Hepatocyte (in vitro differentiated cells): Measurements from ENCODE around the gene IRX3. TPM values are rescaled to one million over a fixed set of nuclear protein-coding genes. Genes with fewer than 3 reads are reported as not detected.
A peak's percentile ranks its signal among the peaks of the same experiment; 100 is the strongest.

Experiments
- DNase-seq: peaks from one replicate; pipeline ENCODE4 v3.0.0-alpha.2; 2016; ENCODE audit warnings: low spot score
- H2AFZ ChIP-seq: fragments of 200-600 bp; sonication (generic); 2 replicates; pipeline ENCODE4 v1.6.0; 2016; ENCODE audit warnings: antibody characterized with exemption, mild to moderate bottlenecking
- H3K27ac ChIP-seq: fragments of 200-600 bp; sonication (generic); 2 replicates; pipeline ENCODE4 v1.5.1; 2016; ENCODE audit warnings: mild to moderate bottlenecking
- H3K27me3 ChIP-seq: fragments of 200-600 bp; sonication (generic); 2 replicates; pipeline ENCODE4 v1.6.1; 2016
- H3K36me3 ChIP-seq: fragments of 200-600 bp; sonication (generic); replicated peaks from 2 replicates; pipeline ENCODE4 v1.5.1; 2016; ENCODE audit warnings: low read depth; ENCODE audit not compliant: insufficient read depth
- H3K4me1 ChIP-seq: fragments of 200-600 bp; sonication (generic); 2 replicates; pipeline ENCODE4 v1.5.1; 2016; ENCODE audit warnings: mild to moderate bottlenecking, moderate library complexity; ENCODE audit not compliant: insufficient read depth
- H3K4me2 ChIP-seq: fragments of 200-600 bp; sonication (generic); 2 replicates; pipeline ENCODE4 v1.6.0; 2016
- H3K4me3 ChIP-seq: fragments of 200-600 bp; sonication (generic); 2 replicates; pipeline ENCODE4 v1.5.1; 2016; ENCODE audit warnings: mild to moderate bottlenecking
- H3K79me2 ChIP-seq: fragments of 200-600 bp; sonication (generic); 2 replicates; pipeline ENCODE4 v1.6.0; 2017; ENCODE audit warnings: mild to moderate bottlenecking
- H3K9me2 ChIP-seq: fragments of 200-600 bp; sonication (generic); replicated peaks from 2 replicates; pipeline ENCODE4 v1.6.0; 2017; ENCODE audit warnings: mild to moderate bottlenecking; ENCODE audit not compliant: insufficient read depth
- H3K9me3 ChIP-seq: fragments of 200-600 bp; sonication (generic); 2 replicates; pipeline ENCODE4 v1.5.1; 2016; ENCODE audit warnings: low read depth, mild to moderate bottlenecking
- H4K20me1 ChIP-seq: fragments of 200-600 bp; sonication (generic); 2 replicates; pipeline ENCODE4 v1.6.0; 2016; ENCODE audit warnings: mild to moderate bottlenecking; ENCODE audit not compliant: insufficient read depth, poor library complexity, severe bottlenecking
- EZH2 ChIP-seq: fragments of 200-600 bp; sonication (generic); IDR thresholded peaks from 2 replicates; pipeline ENCODE4 v1.6.1; 2016; ENCODE audit warnings: antibody characterized with exemption, mild to moderate bottlenecking, borderline replicate concordance
- EZH2phosphoT487 ChIP-seq: fragments of 200-600 bp; sonication (generic); IDR thresholded peaks from one replicate; pipeline ENCODE4 v1.6.1; 2018; ENCODE audit warnings: antibody characterized with exemption, mild to moderate bottlenecking, low read depth, moderate library complexity; ENCODE audit not compliant: unreplicated experiment, severe bottlenecking
- WGBS: methylation state at CpG from one replicate; pipeline ENCODE4 v1.1.6; 2016; ENCODE audit warnings: low lambda C conversion rate; ENCODE audit errors: missing lambda C conversion rate; 5-methylcytosine and 5-hydroxymethylcytosine counted together
- polyA plus RNA-seq: library from polyadenylated mRNA; unstranded; fragments of >200 nt; fragmentation: Nextera tagmentation; extraction: Ambion mirVana; gene quantifications from 2 replicates; pipeline ENCODE4 v1.2.1, GENCODE V29; 2016
- total RNA-seq: library from RNA; depleted of rRNA; stranded (reverse); fragments of >200 nt; gene quantifications from 2 replicates; pipeline ENCODE4 v1.2.3, GENCODE V29; 2014
- TF ChIP-seq, protein P1 (sequence below): fragments of 200-600 bp; sonication (generic); IDR thresholded peaks from 2 replicates; pipeline ENCODE4 v1.5.1; 2016; ENCODE audit warnings: antibody characterized with exemption, mild to moderate bottlenecking; ENCODE audit not compliant: poor library complexity

The IRX3 gene
- total and polyA plus RNA-seq, 2 experiments from 2014 or later = 1.8 to 4.4 TPM

DNA sequence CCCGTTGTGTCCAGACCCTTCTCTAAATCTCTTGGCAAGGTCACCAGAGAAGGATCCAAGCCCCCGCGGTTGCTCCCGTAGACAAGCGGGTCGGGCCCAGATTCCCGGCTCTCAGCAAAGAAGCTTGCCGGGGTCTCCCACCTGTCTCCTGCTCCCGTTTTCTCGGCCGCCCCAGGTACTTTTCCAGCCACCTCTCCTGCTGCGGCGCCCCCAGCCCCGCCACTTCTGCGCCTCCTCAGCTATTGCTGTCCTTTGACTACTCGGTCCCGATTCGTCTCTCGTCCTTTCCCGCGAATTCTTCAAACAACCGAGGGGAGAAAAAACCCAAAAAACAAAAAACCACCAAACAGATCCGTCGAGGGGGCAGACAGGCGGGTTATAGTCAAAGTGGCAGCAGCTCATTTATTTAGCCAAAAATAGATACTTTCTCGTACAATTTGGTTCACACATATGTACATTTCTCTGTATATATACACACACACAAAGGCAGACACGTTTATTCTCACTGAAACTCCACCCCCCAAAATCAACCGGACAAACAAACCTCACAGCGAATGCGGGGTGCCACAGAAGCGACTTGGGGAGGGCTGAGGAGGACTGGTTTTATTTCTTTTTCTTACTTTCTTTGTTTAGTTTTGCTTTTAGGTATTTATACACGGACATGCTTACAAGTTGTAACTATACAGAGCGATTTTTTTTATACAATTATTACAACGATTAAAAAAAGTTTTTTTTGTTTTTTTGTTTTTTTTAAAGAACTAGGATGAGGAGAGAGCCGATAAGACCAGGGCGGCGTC, 3.5 kb downstream of the IRX3 start:
- Histone ChIP-seq H4K20me1 (no peaks in the 10 kb centered on the region), H3K27me3 (peaks cover 69% of the 10 kb centered on the region), H3K79me2 (no peaks in the 10 kb centered on the region), H3K9me3 (no peaks in the 10 kb centered on the region), H3K4me3 (peak overlapping the region; percentile 3), H3K9me2 (no peaks in the 10 kb centered on the region), H3K36me3 (no peaks in the 10 kb centered on the region), H2AFZ (no peak overlapping the region), H3K27ac (no peak overlapping the region), H3K4me2 (peak overlapping the region; percentile 94), H3K4me1 (peaks cover 42% of the 10 kb centered on the region)
- DNase-seq = no peak
- TF ChIP-seq EZH2phosphoT487 = no peak
- TF ChIP-seq EZH2 = peak; percentile 97
- TF ChIP-seq, protein P1, sequence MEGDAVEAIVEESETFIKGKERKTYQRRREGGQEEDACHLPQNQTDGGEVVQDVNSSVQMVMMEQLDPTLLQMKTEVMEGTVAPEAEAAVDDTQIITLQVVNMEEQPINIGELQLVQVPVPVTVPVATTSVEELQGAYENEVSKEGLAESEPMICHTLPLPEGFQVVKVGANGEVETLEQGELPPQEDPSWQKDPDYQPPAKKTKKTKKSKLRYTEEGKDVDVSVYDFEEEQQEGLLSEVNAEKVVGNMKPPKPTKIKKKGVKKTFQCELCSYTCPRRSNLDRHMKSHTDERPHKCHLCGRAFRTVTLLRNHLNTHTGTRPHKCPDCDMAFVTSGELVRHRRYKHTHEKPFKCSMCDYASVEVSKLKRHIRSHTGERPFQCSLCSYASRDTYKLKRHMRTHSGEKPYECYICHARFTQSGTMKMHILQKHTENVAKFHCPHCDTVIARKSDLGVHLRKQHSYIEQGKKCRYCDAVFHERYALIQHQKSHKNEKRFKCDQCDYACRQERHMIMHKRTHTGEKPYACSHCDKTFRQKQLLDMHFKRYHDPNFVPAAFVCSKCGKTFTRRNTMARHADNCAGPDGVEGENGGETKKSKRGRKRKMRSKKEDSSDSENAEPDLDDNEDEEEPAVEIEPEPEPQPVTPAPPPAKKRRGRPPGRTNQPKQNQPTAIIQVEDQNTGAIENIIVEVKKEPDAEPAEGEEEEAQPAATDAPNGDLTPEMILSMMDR = no peak
- 18% methylated on average over 26 of the region's 37 CpGs for WGBS

DNA sequence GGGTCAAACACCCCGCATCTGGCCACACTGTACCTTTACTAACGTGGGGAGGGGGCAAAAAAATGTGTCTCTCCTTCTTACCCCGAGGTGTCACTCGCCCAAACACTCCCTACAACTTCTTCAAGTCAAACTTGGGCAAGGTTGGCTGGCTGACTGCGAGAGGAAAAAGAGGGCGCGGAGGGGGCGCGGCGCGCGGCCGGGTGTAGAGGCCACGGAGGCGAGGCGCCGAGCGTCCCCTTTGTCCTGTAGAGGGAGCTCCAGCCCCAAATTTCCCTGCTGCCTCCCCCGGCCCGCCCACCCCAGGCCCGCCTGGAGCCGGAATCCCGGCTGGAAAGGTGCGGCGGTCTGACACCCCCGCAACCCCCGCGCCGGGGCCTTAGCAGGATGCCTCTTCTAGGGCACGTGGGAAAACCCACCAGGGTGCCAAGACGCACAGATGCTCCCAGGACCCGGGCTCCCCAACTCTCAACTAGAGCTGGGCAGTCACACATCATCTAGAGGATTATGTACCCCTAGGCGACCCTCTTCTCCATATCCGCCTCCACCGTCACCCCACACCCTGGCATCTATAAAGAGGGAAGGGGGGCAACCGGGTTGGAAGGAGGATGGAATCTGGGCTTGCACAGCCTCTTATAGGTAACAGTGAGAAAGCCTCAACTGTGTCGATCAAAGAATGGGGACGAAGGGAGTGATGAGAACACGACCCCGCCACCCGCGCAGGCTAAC, 4.2 kb downstream of the IRX3 start:
- H3K79me2 ChIP-seq = no peaks in the 10 kb centered on the region
- H3K4me1 ChIP-seq = peaks cover 38% of the 10 kb centered on the region
- H3K4me3 ChIP-seq = peak overlapping the region; percentile 18
- H2AFZ ChIP-seq = peak overlapping the region; percentile 47
- H3K4me2 ChIP-seq = peak overlapping the region; percentile 94
- TF ChIP-seq EZH2 (no peak), EZH2phosphoT487 (no peak)
- TF ChIP-seq, protein P1 = peak; percentile 80
- no peak overlapping the region for H3K27ac ChIP-seq
- H3K27me3 ChIP-seq = peaks cover 62% of the 10 kb centered on the region
- 8% methylated on average over 37 of the region's 42 CpGs for WGBS
- no peaks in the 10 kb centered on the region for H3K9me2 ChIP-seq
- DNase-seq = peak; percentile 78
- no peaks in the 10 kb centered on the region for H3K9me3 ChIP-seq
- H3K36me3 ChIP-seq = no peaks in the 10 kb centered on the region
- H4K20me1 ChIP-seq = no peaks in the 10 kb centered on the region

DNA sequence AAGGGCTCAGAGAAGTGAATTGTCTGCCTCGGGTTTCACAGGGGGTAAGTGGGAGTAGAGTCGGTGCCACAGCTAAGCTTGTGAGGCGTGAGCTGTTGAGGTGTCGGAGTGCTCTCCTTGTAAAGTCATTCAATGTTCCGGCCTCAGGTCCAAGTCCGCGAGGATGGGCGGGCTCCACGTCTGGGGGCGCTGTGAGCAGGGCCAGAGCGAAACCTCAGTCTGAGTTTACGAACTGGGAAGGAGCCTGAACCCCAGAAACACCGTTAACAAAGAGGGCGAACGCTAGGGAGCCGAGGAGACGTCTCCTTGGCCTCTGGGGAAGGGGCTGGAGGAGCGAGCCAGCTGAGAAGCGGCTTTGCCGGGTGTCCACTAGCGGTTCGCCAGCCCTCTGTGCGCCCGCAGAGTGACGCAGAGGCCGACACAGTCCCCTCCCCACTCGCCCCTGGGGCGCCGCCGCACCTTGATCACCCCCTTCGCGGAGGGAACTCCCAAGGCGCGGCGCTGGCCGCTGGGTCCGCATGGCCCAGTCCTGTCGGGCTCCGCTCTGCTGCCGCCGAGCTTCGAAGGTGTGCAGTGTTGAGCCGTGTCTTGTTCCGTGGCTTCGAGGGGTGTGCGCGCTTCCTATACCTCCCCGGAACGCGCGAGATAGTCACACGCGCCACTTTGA, 4.9 kb downstream of the IRX3 start:
- 31% methylated on average over 51 of the region's 53 CpGs for WGBS
- TF ChIP-seq EZH2 = no peak
- no peak for TF ChIP-seq EZH2phosphoT487
- Histone ChIP-seq H3K9me3 (no peaks in the 10 kb centered on the region), H3K9me2 (no peaks in the 10 kb centered on the region), H3K27me3 (peaks cover 57% of the 10 kb centered on the region), H3K36me3 (no peaks in the 10 kb centered on the region), H3K27ac (no peak overlapping the region), H3K79me2 (no peaks in the 10 kb centered on the region), H3K4me1 (peaks cover 33% of the 10 kb centered on the region), H4K20me1 (no peaks in the 10 kb centered on the region), H2AFZ (peak overlapping the region; percentile 47), H3K4me3 (peak overlapping the region; percentile 18), H3K4me2 (peak overlapping the region; percentile 94)
- DNase-seq = peak; percentile 43
